ENCODE results near the gene SLC12A8.

DNA sequence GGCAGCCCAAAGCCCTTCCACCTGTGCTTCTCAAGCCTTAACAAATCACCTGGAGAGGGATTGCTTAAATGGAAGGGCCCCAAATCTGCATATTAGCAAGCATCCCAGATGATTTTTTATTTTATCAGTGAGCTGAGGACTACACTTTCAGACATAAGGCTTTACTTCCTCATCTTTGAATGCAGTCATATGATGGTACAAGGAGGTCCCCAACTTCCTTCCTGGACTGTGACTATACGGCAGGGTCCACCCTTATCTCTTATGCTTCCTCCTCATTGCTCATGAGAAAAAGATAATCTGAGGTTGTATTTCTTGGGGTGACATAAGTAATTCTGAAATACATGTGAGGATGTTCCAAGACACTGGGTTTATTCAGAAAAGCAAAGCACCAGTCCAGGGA is 143.1 kb downstream of the SLC12A8 start:
- TF ChIP-seq CTCF (IDR thresholded peaks at IDR 0.05) = no peak
- TF ChIP-seq POLR2A (IDR thresholded peaks at IDR 0.05) = no peak

All from adrenal gland (tissue), 5 donors.